Measurements from ENCODE around the gene TOR1AIP1.
A peak's percentile ranks its signal among the peaks of the same experiment; 100 is the strongest.

Gene TOR1AIP1

GRCh38 chr1:179954493-179955286 is 72.6 kb downstream of the TOR1AIP1 start, which contains the start of gene CEP350 (continued):
- TF ChIP-seq IKZF3 (tag by site-specific recombination; IDR thresholded peaks at IDR 0.05), result peak; percentile 73; the same call in 1 of the 2 replicates
- peak; percentile 93 for TF ChIP-seq ZEB2 (tag by site-specific recombination; IDR thresholded peaks at IDR 0.05)
- peak; percentile 77 for TF ChIP-seq GLIS2 (tag by site-specific recombination; IDR thresholded peaks at IDR 0.05)
- TF ChIP-seq, protein P1, sequence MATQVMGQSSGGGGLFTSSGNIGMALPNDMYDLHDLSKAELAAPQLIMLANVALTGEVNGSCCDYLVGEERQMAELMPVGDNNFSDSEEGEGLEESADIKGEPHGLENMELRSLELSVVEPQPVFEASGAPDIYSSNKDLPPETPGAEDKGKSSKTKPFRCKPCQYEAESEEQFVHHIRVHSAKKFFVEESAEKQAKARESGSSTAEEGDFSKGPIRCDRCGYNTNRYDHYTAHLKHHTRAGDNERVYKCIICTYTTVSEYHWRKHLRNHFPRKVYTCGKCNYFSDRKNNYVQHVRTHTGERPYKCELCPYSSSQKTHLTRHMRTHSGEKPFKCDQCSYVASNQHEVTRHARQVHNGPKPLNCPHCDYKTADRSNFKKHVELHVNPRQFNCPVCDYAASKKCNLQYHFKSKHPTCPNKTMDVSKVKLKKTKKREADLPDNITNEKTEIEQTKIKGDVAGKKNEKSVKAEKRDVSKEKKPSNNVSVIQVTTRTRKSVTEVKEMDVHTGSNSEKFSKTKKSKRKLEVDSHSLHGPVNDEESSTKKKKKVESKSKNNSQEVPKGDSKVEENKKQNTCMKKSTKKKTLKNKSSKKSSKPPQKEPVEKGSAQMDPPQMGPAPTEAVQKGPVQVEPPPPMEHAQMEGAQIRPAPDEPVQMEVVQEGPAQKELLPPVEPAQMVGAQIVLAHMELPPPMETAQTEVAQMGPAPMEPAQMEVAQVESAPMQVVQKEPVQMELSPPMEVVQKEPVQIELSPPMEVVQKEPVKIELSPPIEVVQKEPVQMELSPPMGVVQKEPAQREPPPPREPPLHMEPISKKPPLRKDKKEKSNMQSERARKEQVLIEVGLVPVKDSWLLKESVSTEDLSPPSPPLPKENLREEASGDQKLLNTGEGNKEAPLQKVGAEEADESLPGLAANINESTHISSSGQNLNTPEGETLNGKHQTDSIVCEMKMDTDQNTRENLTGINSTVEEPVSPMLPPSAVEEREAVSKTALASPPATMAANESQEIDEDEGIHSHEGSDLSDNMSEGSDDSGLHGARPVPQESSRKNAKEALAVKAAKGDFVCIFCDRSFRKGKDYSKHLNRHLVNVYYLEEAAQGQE (tag by site-specific recombination; IDR thresholded peaks at IDR 0.05), result peak; percentile 89
- 0 out of 2 replicates have a peak, but pooled peaks have one; percentile 5 for TF ChIP-seq ZBTB21 (tag by site-specific recombination; IDR thresholded peaks at IDR 0.05)
- TF ChIP-seq, protein P2, sequence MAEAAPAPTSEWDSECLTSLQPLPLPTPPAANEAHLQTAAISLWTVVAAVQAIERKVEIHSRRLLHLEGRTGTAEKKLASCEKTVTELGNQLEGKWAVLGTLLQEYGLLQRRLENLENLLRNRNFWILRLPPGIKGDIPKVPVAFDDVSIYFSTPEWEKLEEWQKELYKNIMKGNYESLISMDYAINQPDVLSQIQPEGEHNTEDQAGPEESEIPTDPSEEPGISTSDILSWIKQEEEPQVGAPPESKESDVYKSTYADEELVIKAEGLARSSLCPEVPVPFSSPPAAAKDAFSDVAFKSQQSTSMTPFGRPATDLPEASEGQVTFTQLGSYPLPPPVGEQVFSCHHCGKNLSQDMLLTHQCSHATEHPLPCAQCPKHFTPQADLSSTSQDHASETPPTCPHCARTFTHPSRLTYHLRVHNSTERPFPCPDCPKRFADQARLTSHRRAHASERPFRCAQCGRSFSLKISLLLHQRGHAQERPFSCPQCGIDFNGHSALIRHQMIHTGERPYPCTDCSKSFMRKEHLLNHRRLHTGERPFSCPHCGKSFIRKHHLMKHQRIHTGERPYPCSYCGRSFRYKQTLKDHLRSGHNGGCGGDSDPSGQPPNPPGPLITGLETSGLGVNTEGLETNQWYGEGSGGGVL (tag by site-specific recombination; IDR thresholded peaks at IDR 0.05), result peak; percentile 39; the same call in 1 of the 2 replicates
- peak; percentile 56; the same call in 1 of the 2 replicates for TF ChIP-seq SP7 (tag by site-specific recombination; IDR thresholded peaks at IDR 0.05)
- TF ChIP-seq MYNN (tag by site-specific recombination; IDR thresholded peaks at IDR 0.05; ENCODE audit: borderline replicate concordance), result 0 out of 2 replicates have a peak, but pooled peaks have one; percentile 40
- TF ChIP-seq, protein P3, sequence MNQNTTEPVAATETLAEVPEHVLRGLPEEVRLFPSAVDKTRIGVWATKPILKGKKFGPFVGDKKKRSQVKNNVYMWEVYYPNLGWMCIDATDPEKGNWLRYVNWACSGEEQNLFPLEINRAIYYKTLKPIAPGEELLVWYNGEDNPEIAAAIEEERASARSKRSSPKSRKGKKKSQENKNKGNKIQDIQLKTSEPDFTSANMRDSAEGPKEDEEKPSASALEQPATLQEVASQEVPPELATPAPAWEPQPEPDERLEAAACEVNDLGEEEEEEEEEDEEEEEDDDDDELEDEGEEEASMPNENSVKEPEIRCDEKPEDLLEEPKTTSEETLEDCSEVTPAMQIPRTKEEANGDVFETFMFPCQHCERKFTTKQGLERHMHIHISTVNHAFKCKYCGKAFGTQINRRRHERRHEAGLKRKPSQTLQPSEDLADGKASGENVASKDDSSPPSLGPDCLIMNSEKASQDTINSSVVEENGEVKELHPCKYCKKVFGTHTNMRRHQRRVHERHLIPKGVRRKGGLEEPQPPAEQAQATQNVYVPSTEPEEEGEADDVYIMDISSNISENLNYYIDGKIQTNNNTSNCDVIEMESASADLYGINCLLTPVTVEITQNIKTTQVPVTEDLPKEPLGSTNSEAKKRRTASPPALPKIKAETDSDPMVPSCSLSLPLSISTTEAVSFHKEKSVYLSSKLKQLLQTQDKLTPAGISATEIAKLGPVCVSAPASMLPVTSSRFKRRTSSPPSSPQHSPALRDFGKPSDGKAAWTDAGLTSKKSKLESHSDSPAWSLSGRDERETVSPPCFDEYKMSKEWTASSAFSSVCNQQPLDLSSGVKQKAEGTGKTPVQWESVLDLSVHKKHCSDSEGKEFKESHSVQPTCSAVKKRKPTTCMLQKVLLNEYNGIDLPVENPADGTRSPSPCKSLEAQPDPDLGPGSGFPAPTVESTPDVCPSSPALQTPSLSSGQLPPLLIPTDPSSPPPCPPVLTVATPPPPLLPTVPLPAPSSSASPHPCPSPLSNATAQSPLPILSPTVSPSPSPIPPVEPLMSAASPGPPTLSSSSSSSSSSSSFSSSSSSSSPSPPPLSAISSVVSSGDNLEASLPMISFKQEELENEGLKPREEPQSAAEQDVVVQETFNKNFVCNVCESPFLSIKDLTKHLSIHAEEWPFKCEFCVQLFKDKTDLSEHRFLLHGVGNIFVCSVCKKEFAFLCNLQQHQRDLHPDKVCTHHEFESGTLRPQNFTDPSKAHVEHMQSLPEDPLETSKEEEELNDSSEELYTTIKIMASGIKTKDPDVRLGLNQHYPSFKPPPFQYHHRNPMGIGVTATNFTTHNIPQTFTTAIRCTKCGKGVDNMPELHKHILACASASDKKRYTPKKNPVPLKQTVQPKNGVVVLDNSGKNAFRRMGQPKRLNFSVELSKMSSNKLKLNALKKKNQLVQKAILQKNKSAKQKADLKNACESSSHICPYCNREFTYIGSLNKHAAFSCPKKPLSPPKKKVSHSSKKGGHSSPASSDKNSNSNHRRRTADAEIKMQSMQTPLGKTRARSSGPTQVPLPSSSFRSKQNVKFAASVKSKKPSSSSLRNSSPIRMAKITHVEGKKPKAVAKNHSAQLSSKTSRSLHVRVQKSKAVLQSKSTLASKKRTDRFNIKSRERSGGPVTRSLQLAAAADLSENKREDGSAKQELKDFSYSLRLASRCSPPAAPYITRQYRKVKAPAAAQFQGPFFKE (tag by site-specific recombination; IDR thresholded peaks at IDR 0.05; ENCODE audit: borderline replicate concordance), result no peak
- peak; percentile 97 for TF ChIP-seq ZNF76 (tag by site-specific recombination; IDR thresholded peaks at IDR 0.05; ENCODE audit: borderline replicate concordance, low read depth)
- peak; percentile 79 for TF ChIP-seq SP2 (tag by site-specific recombination; IDR thresholded peaks at IDR 0.05)
- TF ChIP-seq SETDB1 (IDR thresholded peaks at IDR 0.05; ENCODE audit: insufficient read length, low read length), result no peak
- peak; percentile 59; the same call in 1 of the 2 replicates for TF ChIP-seq ZSCAN16 (tag by site-specific recombination; IDR thresholded peaks at IDR 0.05)
- peak; percentile 75; the same call in 1 of the 2 replicates for TF ChIP-seq ZNF394 (tag by site-specific recombination; IDR thresholded peaks at IDR 0.05; ENCODE audit: borderline replicate concordance)
- TF ChIP-seq, protein P4, sequence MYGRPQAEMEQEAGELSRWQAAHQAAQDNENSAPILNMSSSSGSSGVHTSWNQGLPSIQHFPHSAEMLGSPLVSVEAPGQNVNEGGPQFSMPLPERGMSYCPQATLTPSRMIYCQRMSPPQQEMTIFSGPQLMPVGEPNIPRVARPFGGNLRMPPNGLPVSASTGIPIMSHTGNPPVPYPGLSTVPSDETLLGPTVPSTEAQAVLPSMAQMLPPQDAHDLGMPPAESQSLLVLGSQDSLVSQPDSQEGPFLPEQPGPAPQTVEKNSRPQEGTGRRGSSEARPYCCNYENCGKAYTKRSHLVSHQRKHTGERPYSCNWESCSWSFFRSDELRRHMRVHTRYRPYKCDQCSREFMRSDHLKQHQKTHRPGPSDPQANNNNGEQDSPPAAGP (tag by site-specific recombination; IDR thresholded peaks at IDR 0.05), result peak; percentile 46; the same call in 1 of the 2 replicates
- TF ChIP-seq ZBTB48 (tag by site-specific recombination; IDR thresholded peaks at IDR 0.05), result peak; percentile 56
- TF ChIP-seq ZBTB20 (tag by site-specific recombination; IDR thresholded peaks at IDR 0.05), result peak; percentile 98
- peak; percentile 84 for TF ChIP-seq KLF16 (tag by site-specific recombination; IDR thresholded peaks at IDR 0.05)
- 0 out of 2 replicates have a peak, but pooled peaks have one; percentile 45 for TF ChIP-seq ZNF843 (tag by site-specific recombination; IDR thresholded peaks at IDR 0.05)
- TF ChIP-seq ZBTB17 (tag by site-specific recombination; IDR thresholded peaks at IDR 0.05), result peak; percentile 87
- TF ChIP-seq ZNF174 (tag by site-specific recombination; IDR thresholded peaks at IDR 0.05), result no peak
- no peak; the same call in 1 of the 2 replicates for TF ChIP-seq TCF7L2 (IDR thresholded peaks at IDR 0.05; ENCODE audit: borderline replicate concordance, low read depth, low read length)
- peak; percentile 48; the same call in 1 of the 2 replicates for TF ChIP-seq ZBTB7A (tag by site-specific recombination; IDR thresholded peaks at IDR 0.05; ENCODE audit: low read depth)
- TF ChIP-seq ZNF324 (tag by site-specific recombination; IDR thresholded peaks at IDR 0.05), result peak; percentile 87; the same call in 1 of the 2 replicates
- TF ChIP-seq KLF9 (tag by site-specific recombination; IDR thresholded peaks at IDR 0.05; ENCODE audit: low read depth), result peak; percentile 60
- TF ChIP-seq ZNF629 (tag by site-specific recombination; IDR thresholded peaks at IDR 0.05), result peak; percentile 78
- TF ChIP-seq ZNF561 (tag by site-specific recombination; IDR thresholded peaks at IDR 0.05; ENCODE audit: borderline replicate concordance), result peak; percentile 93

Measured in HEK293 (cell line).